Stimulated activated CD4-positive, alpha-beta T cell treated with anti-CD3 and anti-CD28 coated beads, Interleukin-15, amount 100 ng/mL, for 48 hours (primary cell): ENCODE measurements around the gene IL1R1.

Experiments
- DNase-seq, 2 donors: peaks; one replicate each; pipeline ENCODE4 v3.0.0-alpha.2; 2020; ENCODE audit warnings: low read depth in 2 of 2

IL1R1 gene

GRCh38 chr2:102204638-102205037 is 62.1 kb downstream of the IL1R1 start:
- DNase-seq: no peak

GRCh38 chr2:102206666-102207341 is 64.3 kb downstream of the IL1R1 start:
- no peak for DNase-seq

GRCh38 chr2:102208774-102209173 is 66.2 kb downstream of the IL1R1 start:
- no peak for DNase-seq

- no peak for DNase-seq
Measured at GRCh38 chr2:102209474-102209873, 66.9 kb downstream of the IL1R1 start.

- no peak for DNase-seq
Measured at GRCh38 chr2:102217032-102217431, 74.5 kb downstream of the IL1R1 start.

- DNase-seq: no peak
Measured at GRCh38 chr2:102224824-102225739, 82.5 kb downstream of the IL1R1 start.

- DNase-seq: no peak
Measured at GRCh38 chr2:102226171-102226570, 83.6 kb downstream of the IL1R1 start.

GRCh38 chr2:102226612-102227391 is 84.3 kb downstream of the IL1R1 start:
- no peak for DNase-seq

GRCh38 chr2:102229141-102229769 is 86.7 kb downstream of the IL1R1 start:
- no peak for DNase-seq
